ENCODE measurements around the gene NLRP6. TPM values are rescaled to one million over a fixed set of nuclear protein-coding genes. Genes with fewer than 3 reads are reported as not detected.
A peak's percentile ranks its signal among the peaks of the same experiment; 100 is the strongest.
"Not testable (repeated sequence)": the region's sequence is repeated elsewhere in the genome, so short reads cannot be mapped to it uniquely, and the experiment has no call there.

NLRP6 gene
- total RNA-seq, 1 donor from 2014 or later: 1.7 TPM

DNA sequence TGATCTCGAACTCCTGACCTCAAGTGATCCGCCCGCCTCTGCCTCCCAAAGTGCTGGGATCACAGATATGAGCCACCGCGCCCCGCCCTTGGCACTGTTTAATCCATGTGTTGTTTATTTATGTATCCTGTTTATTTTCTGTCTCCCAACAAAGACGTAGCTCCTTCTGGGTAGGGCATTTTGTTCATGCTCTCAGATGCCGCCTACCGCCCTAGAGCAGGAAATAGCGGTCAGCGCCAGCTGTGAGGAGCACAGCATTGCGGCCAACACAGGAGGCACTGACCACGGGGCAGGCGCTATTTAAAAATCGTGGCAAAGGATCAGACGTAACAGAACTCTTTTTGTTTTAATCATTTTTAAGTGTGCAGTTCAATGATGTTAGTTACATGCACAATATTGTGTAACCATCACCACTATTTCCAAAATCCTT lies 9.5 kb upstream of the NLRP6 start:
- TF ChIP-seq, protein P1, sequence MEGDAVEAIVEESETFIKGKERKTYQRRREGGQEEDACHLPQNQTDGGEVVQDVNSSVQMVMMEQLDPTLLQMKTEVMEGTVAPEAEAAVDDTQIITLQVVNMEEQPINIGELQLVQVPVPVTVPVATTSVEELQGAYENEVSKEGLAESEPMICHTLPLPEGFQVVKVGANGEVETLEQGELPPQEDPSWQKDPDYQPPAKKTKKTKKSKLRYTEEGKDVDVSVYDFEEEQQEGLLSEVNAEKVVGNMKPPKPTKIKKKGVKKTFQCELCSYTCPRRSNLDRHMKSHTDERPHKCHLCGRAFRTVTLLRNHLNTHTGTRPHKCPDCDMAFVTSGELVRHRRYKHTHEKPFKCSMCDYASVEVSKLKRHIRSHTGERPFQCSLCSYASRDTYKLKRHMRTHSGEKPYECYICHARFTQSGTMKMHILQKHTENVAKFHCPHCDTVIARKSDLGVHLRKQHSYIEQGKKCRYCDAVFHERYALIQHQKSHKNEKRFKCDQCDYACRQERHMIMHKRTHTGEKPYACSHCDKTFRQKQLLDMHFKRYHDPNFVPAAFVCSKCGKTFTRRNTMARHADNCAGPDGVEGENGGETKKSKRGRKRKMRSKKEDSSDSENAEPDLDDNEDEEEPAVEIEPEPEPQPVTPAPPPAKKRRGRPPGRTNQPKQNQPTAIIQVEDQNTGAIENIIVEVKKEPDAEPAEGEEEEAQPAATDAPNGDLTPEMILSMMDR (IDR thresholded peaks at IDR 0.05): peak; percentile 31
- H3K27me3 ChIP-seq; intact Hi-C loops (cut with DNase I); H3K4me1 ChIP-seq; H3K36me3 ChIP-seq; H3K9me3 ChIP-seq: not testable (repeated sequence)
- peak; percentile 83 for ATAC-seq
- Histone ChIP-seq H3K4me3 (peak overlapping the region; percentile 37), H3K27ac (peak overlapping the region; percentile 85)
- peak; percentile 82 for DNase-seq

DNA sequence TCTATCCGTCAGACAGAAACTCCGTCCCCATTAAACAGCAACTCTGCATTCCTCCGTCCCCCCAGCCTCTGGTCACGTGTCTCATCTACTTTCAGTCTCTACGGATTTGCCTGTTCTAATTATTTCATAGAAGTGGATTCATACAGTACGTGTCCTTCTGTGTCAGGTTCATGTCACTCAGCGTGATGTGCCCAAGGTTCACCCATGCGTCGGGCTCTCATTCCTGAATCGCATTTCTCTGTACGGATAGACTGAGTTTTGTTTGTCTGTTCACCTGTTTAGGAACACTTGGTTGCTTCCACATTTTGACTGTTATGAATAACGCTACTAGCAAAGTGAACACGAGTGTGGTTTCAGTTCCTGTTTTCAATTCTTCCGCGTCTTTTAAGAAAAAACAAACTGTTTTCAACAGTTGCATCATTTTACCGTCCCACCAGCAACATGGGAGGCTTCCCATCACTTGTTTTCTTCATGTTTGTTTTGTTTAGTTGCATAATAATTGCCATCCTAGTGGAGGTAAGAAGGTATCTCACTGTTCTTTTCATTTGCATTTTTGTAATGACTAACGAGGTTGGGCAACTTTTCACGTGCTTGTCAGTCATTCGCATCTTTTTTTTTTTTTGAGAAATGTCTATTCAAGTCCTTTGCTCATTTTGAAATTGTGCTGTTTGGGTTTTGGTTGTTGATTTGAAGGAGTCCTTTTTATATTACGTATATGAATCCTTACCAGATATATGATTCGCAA lies 8.9 kb upstream of the NLRP6 start:
- no peaks in the 10 kb centered on the region for H3K27me3 ChIP-seq
- DNase-seq (no peak), ATAC-seq (peak; percentile 43)
- intact Hi-C loops (cut with DNase I): no loop called here
- peak overlapping the region; percentile 85 for H3K27ac ChIP-seq
- H3K4me1 ChIP-seq: peaks cover 10% of the 10 kb centered on the region
- H3K36me3 ChIP-seq: no peaks in the 10 kb centered on the region
- H3K9me3 ChIP-seq: peaks cover 5% of the 10 kb centered on the region
- H3K4me3 ChIP-seq: peak overlapping the region; percentile 37
- TF ChIP-seq, protein P1 (IDR thresholded peaks at IDR 0.05): no peak

DNA sequence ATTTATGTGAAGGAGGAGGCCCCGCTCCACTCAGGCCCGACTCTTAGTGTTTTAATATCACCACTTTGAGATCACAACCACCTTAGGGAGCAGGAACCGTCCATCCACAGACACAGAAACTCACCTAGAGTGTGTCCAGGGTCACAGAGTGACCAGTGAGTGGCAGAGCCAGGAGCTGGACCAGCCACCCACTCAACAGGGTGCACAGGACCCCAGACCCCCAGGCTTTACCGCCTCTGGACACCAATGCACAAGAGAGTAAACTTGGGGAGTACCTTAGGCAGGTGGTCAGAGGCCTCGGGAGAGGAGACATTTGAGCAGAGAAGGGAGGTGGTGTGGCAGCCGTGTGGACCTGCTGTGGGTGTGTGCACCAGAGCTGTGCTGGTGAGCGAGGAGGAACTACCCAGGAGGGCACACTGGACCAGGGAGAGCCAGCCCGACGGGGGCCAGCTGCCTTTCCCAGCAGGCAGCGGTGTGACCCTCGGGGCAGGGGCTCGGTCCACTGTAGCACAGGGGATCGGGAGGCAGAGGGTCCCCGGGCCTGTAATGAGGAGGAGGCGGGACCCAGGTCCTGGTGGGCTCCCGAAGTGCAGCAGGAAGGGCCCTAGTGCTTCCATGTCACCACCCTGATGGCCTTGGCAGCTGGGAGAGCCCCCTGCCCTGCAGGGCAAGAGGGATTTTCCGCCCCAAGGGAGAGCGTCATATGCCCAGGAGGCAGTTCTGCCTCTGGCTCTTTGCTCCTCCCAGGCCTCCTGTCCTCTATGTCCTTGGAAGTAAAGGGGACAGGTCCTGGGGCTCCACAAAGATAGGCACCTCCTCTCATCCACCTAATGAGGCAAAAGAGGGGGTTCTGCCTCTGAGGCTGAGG lies 7.5 kb upstream of the NLRP6 start:
- ATAC-seq (no peak), DNase-seq (peak; percentile 63)
- no peak overlapping the region for H3K4me3 ChIP-seq
- H3K9me3 ChIP-seq: peaks cover 4% of the 10 kb centered on the region
- no peaks in the 10 kb centered on the region for H3K27me3 ChIP-seq
- H3K4me1 ChIP-seq: peaks cover 10% of the 10 kb centered on the region
- intact Hi-C loops (cut with DNase I): no loop called here
- TF ChIP-seq, protein P1 (IDR thresholded peaks at IDR 0.05): no peak
- no peaks in the 10 kb centered on the region for H3K36me3 ChIP-seq
- H3K27ac ChIP-seq: peak overlapping the region; percentile 85

DNA sequence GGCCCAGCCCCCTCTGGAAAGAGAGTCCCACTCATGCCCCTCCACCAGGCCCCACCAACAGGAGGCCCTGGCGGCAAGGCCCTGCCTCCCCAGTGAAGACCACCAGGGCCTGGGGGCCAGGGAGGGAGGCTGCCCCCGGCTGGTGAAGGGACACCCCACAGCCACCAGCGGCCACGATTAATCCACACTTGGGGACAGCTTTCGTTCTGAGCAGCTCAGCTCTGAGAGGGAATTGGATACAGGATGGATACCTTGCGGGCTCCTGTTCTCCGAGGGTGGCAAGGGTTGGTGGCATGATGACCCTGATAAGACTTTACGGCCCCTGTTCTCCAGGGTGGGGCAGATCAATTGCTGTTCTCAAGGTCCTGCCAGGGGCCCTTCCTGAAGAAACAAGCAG lies 6.9 kb upstream of the NLRP6 start:
- TF ChIP-seq, protein P1 (IDR thresholded peaks at IDR 0.05): no peak
- no peaks in the 10 kb centered on the region for H3K36me3 ChIP-seq
- H3K27ac ChIP-seq: no peak overlapping the region
- ATAC-seq (no peak), DNase-seq (peak; percentile 53)
- H3K9me3 ChIP-seq: no peaks in the 10 kb centered on the region
- H3K4me1 ChIP-seq: peaks cover 10% of the 10 kb centered on the region
- intact Hi-C loops (cut with DNase I): no loop called here
- H3K4me3 ChIP-seq: no peak overlapping the region
- no peaks in the 10 kb centered on the region for H3K27me3 ChIP-seq

DNA sequence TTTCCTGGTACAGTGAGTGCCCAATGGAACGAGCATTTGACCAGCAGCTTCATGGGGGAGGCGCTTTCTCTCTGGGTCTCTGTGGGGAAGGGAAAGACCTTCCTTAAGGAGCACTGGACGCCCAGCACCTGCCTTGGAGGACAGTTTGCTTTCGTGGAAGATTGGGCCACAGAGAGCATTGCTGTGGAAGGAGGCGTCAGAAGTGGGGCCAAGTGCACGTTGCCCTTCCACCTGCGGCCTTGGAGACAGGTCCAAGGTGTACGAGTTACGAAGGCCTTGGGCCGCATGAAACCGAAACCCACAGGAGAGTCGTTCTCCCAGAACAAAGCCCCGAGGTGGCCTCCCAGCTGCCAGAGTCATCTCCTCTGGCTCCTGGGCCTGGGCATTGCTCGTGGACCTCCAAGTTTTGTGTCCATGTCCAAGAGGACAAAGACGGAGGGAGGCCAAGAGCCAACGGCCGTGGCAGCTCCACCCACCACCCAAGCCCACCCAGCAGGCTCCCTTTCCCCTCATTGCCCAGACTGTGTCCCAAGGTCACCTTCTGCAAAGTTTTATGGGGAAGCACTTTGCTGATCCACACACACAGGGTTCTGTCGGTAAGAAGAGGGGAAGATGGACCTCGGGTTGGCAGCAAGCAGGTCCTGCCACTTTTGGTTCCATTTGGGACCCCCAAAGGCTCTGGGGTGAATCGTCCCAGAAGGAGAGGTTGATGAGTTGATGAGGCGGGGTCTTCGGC lies 5.8 kb upstream of the NLRP6 start:
- Histone ChIP-seq H3K4me3 (no peak overlapping the region), H3K27me3 (no peaks in the 10 kb centered on the region), H3K27ac (no peak overlapping the region), H3K36me3 (no peaks in the 10 kb centered on the region), H3K4me1 (peaks cover 10% of the 10 kb centered on the region), H3K9me3 (no peaks in the 10 kb centered on the region)
- TF ChIP-seq, protein P1 (IDR thresholded peaks at IDR 0.05): no peak
- intact Hi-C loops (cut with DNase I): no loop called here
- DNase-seq: peak; percentile 56
- no peak for ATAC-seq

All from upper lobe of right lung (tissue), 1 donor.